Urothelium cell line (cell line): ENCODE data around the gene GPR37L1.
"Not testable (repeated sequence)": the region's sequence is repeated elsewhere in the genome, so short reads cannot be mapped to it uniquely, and the experiment has no call there.

ENCODE experiments used
- DNase-seq: peaks from one replicate; pipeline ENCODE4 v3.0.0; 2011; ENCODE audit warnings: low spot score, mixed read lengths
- FAIRE-seq: peaks from 2 replicates; lab custom pipeline; 2011; peaks lifted over from hg19 to GRCh38; lab: Jason Lieb, UNC

Gene GPR37L1

DNA sequence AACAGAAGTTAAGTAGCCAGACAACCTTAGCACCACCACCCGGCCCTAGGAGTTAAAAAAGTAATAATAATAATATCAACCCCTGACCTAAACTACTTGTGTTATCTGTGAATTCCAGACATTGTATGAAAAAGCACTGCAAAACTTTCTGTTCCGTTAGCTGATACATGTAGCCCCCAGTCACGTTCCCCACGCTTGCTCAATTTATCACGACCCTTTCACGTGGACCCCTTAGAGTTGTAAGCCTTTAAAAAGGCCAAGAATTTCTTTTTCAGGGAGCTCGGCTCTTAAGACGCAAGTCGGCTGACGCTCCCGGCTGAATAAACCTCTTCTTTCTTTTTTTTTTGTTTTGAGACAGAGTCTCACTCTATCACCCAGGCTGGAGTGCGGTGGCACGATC is 44.3 kb downstream of the GPR37L1 start:
- not testable (repeated sequence) for FAIRE-seq, DNase-seq

GRCh38 chr1:202167708-202168415 is 45.1 kb downstream of the GPR37L1 start:
- FAIRE-seq, result no peak
- DNase-seq, result no peak

GRCh38 chr1:202168861-202169260 is 46.1 kb downstream of the GPR37L1 start:
- FAIRE-seq (no peak), DNase-seq (no peak)

DNA sequence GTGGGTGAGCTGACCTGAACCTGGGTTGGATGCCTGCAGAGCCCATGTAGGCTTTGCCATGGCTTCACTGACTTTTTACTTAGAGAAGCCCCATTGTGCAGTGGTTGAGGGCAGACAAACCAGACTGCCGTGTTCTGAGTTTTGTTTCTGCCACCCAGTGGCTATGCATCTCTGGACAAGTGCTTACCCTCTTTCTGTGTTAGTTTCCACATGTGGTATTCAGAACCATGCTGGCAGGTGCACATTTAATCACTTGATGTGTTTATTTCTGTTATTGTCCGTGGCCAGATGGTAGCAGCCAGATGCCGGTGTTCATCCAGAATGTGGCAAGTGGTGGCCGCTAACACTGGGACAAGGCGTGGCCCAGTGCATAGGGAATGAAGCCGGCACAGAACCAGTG is 48.0 kb downstream of the GPR37L1 start:
- FAIRE-seq (no peak), DNase-seq (no peak)

DNA sequence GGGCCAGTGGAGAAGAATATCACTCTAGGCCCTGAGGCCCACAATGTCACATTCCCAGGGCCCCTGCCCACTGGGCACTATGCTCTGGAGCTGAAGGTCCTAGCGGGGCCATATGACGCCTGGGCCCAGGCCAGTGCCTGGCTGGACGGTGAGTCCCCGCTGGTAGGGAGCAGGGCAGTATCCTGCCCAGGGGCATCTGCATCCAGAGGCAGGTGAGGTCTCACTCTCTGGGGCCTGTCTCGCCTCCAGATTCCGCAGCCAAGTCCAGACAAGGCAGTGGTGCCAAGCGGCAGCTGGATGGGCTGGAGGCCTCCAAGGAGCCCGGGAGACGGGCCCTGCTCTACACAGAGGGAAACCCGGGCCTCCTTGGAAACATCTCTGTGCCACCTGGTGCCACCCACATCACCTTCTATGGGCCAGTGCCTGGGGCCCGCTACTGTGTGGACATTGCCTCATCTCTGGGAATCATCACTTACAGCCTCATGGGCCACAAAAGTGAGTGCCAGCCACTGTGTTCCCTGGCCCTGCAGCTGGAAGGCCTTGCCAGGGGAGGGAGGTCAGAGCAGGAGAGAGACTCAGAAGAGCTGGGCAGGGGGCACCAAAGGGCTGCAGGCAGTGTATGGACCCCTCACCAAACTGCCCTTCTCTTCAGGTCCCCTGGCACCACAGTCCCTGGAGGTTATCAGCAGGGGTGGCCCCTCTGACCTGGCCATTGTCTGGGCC is 48.7 kb downstream of the GPR37L1 start:
- no peak for FAIRE-seq

DNA sequence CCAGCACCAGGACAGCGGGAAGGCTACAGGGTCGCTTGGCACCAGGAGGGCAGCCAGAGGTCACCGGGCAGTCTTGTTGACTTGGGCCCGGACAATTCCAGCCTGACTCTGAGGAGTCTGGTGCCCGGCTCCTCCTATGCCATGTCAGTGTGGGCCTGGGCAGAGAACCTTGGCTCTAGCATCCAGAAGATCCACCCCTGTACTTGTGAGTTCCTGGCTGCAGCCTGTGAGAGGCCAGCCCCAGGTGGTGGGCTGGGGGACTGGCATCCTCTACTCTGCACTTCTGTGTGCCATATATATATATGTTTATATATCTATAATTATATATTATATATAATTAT is 49.3 kb downstream of the GPR37L1 start:
- FAIRE-seq, result no peak

More for the DNA sequence above, 48.7 kb downstream of the GPR37L1 start:
- no peak for DNase-seq

DNA sequence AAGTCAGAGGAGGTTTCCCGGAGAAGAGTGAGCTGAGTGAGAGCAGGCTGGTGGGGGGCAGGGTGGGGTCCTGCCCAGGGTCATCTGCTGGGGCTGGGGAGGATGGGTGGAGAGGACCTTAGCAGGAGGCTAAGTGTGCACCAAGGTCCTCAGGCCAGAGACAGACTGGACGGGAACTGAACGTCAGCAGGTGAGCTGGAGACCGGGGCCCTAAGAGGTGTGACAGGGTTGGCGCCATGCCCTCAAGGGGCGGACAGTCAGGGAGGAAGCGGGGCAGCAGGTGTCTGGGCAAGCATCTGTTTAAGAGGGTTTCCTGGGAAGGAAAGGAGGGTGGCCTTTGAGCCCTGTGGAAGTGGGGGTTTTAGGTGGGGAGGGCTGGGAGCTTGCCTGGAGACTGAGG is 51.3 kb downstream of the GPR37L1 start:
- no peak for FAIRE-seq
- no peak for DNase-seq

More for the DNA sequence above, 49.3 kb downstream of the GPR37L1 start:
- DNase-seq, result no peak

DNA sequence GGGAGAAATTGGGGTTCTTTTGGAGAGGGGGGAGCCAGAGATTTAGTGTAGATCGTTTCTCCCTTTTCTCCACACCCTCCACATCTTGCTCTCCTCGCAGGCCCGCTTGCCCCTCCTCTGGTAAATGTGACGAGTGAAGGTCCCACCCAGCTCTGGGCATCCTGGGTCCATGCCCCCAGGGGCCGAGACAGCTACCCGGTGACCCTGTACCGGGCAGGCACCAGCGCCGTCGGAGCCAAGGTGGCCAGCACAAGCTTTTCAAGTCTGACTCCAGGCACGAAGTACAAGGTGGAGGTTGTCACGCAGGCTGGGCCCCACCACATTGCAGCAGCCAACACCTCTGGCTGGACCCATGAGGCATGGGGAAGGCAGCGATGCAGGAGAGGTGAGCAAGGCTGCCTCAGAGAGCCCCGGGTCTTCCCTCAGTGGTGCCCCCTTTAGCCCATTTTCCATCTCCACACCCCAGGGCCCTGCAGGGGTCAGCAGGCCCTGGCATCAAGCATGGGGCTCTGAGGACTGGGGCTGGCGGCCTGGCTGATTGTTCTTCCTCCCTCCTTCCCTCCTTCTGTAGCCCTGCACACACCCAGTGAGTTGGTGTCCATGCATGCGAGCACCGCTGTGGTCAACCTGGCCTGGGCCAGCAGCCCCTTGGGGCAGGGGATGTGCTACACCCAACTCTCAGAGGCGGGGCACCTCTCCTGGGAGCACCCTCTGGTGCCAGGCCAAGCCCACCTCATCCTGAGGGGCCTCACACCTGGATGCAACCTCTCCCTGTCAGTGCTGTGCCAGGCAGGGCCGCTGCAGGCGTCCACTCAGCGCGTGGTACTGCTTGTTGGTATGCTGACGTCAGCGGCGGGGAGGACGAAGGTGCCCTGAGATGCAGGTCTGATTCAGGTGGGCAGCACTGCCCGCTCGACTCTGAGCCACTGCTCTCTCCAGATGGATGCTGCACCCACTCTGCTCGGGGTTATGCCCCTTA is 54.5 kb downstream of the GPR37L1 start:
- FAIRE-seq (peak; percentile 9), DNase-seq (no peak)

- no peak for FAIRE-seq
- no peak for DNase-seq
These were observed 57.4 kb downstream of the GPR37L1 start for GRCh38 chr1:202179828-202180750.

GRCh38 chr1:202180751-202181139 is 58.0 kb downstream of the GPR37L1 start:
- not testable (repeated sequence) for DNase-seq, FAIRE-seq

DNA sequence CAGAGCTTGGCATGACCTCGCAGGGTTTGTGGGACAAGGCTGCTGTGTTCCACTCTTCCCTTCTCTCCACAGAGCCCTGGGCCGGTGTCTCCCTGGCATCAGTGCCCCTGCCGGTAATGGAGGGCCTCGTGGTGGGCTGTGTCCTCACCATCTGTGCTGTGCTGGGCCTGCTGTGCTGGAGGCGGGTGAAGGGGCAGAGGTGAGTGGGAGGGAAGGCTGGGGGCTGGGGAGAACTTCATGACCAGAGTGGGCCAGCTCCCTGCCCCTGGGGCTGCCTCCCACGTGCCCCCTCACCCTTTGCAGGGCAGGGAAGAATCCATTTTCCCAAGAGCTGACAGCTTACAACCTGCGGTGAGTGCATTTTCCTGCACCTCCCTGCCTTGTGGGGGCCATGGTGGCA is 58.9 kb downstream of the GPR37L1 start:
- FAIRE-seq (no peak), DNase-seq (no peak)

DNA sequence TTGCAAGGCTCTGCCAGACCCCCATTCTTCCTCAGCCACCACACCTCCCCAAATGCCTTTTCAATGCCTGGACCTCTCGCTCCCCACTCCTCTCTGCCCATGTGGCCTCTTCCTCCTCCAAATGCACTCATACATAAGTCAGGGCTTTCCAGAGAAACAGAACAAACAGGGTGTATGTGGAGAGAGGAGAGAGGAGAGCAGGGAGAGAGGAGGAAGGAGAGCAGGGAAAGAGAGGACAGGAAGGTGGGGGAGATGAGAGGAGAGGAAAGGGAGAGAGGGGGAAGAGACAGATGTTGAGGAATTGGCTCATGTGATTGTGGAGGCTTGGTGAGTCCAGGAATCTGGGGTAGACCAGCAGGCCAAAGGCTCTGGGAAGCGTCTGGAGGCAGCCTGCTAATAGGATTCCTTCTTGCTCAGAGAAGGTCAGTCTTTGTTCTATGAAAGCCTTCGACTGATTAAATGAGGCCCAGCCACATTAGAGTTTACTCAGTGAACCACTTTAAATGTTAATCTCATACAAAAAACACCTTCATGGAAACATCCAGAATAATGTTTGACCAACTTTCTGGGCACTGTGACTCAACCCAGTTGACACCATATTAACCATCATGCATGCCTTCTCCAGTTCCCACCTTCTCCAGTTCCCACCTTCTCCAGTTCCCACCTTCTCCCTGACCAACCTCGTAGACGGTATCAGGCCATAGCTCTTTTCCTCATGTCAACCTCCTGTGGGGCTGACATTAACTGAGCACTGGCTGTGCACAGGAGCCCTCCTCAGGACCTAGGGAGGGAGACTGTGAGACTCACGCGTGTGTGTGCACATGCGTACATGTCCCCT is 59.5 kb downstream of the GPR37L1 start:
- DNase-seq (no peak), FAIRE-seq (no peak)
